Lung (tissue), 12 donors: ENCODE results near the gene FGF14. TPM values are rescaled to one million over a fixed set of nuclear protein-coding genes. Genes with fewer than 3 reads are reported as not detected.

Experiments
- ATAC-seq: fragments of 200-7000 bp; cut with Tn5 transposase; one replicate; pipeline ENCODE4 v1.9.1; 2020; ENCODE audit warnings: moderate number of reproducible peaks; ENCODE audit not compliant: insufficient read depth, low FRiP score
- DNase-seq, 3 donors: peaks; one replicate each; pipeline ENCODE4 v3.0.0-alpha.2; 2013 to 2017
- H3K27ac ChIP-seq, 2 donors: one replicate each; pipeline ENCODE4 v1.5.1; 2013; ENCODE audit warnings: mild to moderate bottlenecking in 2 of 2, moderate library complexity in 2 of 2, control low read depth in 1 of 2, inconsistent platforms in 1 of 2, low read depth in 1 of 2, low read length in 1 of 2
- H3K27me3 ChIP-seq, 3 donors: one replicate each; pipeline ENCODE4 v1.5.1; 2013; ENCODE audit warnings: low read length in 2 of 3; ENCODE audit not compliant: control insufficient read depth in 3 of 3, insufficient read depth in 3 of 3
- H3K36me3 ChIP-seq, 4 donors: one replicate each; pipeline ENCODE4 v1.5.1; 2013; ENCODE audit warnings: low read length in 4 of 4, mild to moderate bottlenecking in 1 of 4, moderate library complexity in 1 of 4; ENCODE audit not compliant: control insufficient read depth in 4 of 4, insufficient read depth in 4 of 4
- H3K4me1 ChIP-seq, 5 donors: one replicate each; pipeline ENCODE4 v1.5.1; 2013; ENCODE audit warnings: low read length in 5 of 5, mild to moderate bottlenecking in 2 of 5, moderate library complexity in 1 of 5; ENCODE audit not compliant: control insufficient read depth in 5 of 5, insufficient read depth in 5 of 5
- H3K4me3 ChIP-seq: one replicate; pipeline ENCODE4 v1.5.1; 2013; ENCODE audit warnings: mild to moderate bottlenecking, control low read depth, moderate library complexity
- H3K9ac ChIP-seq, 2 donors: one replicate each; pipeline ENCODE4 v1.5.1; 2013; ENCODE audit warnings: low read length in 2 of 2, control low read depth in 1 of 2; ENCODE audit not compliant: insufficient read depth in 1 of 2
- H3K9me3 ChIP-seq, 4 donors: one replicate each; pipeline ENCODE4 v1.5.1; 2013; ENCODE audit warnings: low read length in 3 of 4, mild to moderate bottlenecking in 1 of 4, moderate library complexity in 1 of 4; ENCODE audit not compliant: control insufficient read depth in 4 of 4, insufficient read depth in 3 of 4
- CTCF ChIP-seq: IDR thresholded peaks from 2 replicates; pipeline ENCODE4 v1.5.1; 2012; ENCODE audit warnings: mild to moderate bottlenecking; ENCODE audit errors: control extremely low read depth, extremely low read depth
- WGBS, 2 donors: extraction: QIAGEN DNeasy Blood & Tissue Kit; methylation state at CpG; one replicate each; pipeline ENCODE4 v1.1.7; 2013; 5-methylcytosine and 5-hydroxymethylcytosine counted together
- polyA plus RNA-seq, 2 donors: library from polyadenylated mRNA; stranded (reverse); fragments of 200-250 nt; gene quantifications; one replicate each; pipeline ENCODE4 v1.2.1, GENCODE V29; 2013
- total RNA-seq, 2 donors: library from RNA; depleted of rRNA in 1 of 2; stranded (reverse); fragments of >200 nt in 1 of 2; gene quantifications; one replicate each; pipeline ENCODE4 v1.2.1, GENCODE V29; 2014 to 2021
- donor health status: control.
- donor health status: control.
- donor health status: Bipolar disorder and iron deficiency.
- donor health status: healthy.
- donor health status: DM: yes; HTN: yes; CAD: no.

The FGF14 gene
- total and polyA plus RNA-seq, 4 donors: 0.59 to 12.9 (median 2.3) TPM

- H3K36me3 ChIP-seq: no peaks in the 10 kb centered on the region
- TF ChIP-seq CTCF: no peak
- ATAC-seq: no peak
- H3K4me1 ChIP-seq: no peaks in the 10 kb centered on the region
- H3K27ac ChIP-seq: no peak overlapping the region
- no peak overlapping the region for H3K4me3 ChIP-seq
- H3K9me3 ChIP-seq: peaks cover 0 to 2% (median 0%) of the 10 kb centered on the region in 4 donors
- no peak overlapping the region for H3K9ac ChIP-seq
- DNase-seq: no peak
- WGBS, 2 donors: 82 to 83% methylated on average over 5 of the region's 5 CpGs
- H3K27me3 ChIP-seq: no peaks in the 10 kb centered on the region
These were observed 368.0 kb downstream of the FGF14 start for GRCh38 chr13:102033857-102034331.

GRCh38 chr13:102033386-102033785 is 368.5 kb downstream of the FGF14 start:
- H3K9me3 ChIP-seq: peaks cover 0 to 2% (median 0%) of the 10 kb centered on the region in 4 donors
- H3K4me3 ChIP-seq: no peak overlapping the region
- ATAC-seq: no peak
- WGBS, 2 donors: 85 to 87% methylated on average over 7 of the region's 7 CpGs
- H3K9ac ChIP-seq: no peak overlapping the region
- H3K27me3 ChIP-seq: no peaks in the 10 kb centered on the region
- DNase-seq: no peak
- no peak for TF ChIP-seq CTCF
- H3K36me3 ChIP-seq: no peaks in the 10 kb centered on the region
- peaks cover 0 to 2% (median 0%) of the 10 kb centered on the region in 5 donors for H3K4me1 ChIP-seq
- no peak overlapping the region for H3K27ac ChIP-seq

- Histone ChIP-seq H3K4me3 (no peak overlapping the region), H3K27me3 (no peaks in the 10 kb centered on the region), H3K9me3 (peaks cover 0 to 2% (median 0%) of the 10 kb centered on the region in 4 donors), H3K36me3 (no peaks in the 10 kb centered on the region), H3K4me1 (peaks cover 0 to 2% (median 0%) of the 10 kb centered on the region in 5 donors), H3K27ac (no peak overlapping the region), H3K9ac (no peak overlapping the region)
- DNase-seq (peak in 1 of 3 donors; percentile 5), ATAC-seq (no peak)
- WGBS, 2 donors: 59 to 74% methylated on average over 5 of the region's 5 CpGs
- TF ChIP-seq CTCF: no peak
These were observed 373.0 kb downstream of the FGF14 start for GRCh38 chr13:102028868-102029267.

GRCh38 chr13:102028206-102028605 is 373.6 kb downstream of the FGF14 start:
- no peaks in the 10 kb centered on the region for H3K36me3 ChIP-seq
- no peak for DNase-seq
- no peak for ATAC-seq
- TF ChIP-seq CTCF: no peak
- H3K9ac ChIP-seq: no peak overlapping the region
- no peaks in the 10 kb centered on the region for H3K9me3 ChIP-seq
- 71 to 75% methylated on average over 4 of the region's 4 CpGs for WGBS, 2 donors
- no peaks in the 10 kb centered on the region for H3K27me3 ChIP-seq
- no peak overlapping the region for H3K4me3 ChIP-seq
- H3K27ac ChIP-seq: no peak overlapping the region
- peaks cover 0 to 2% (median 0%) of the 10 kb centered on the region in 5 donors for H3K4me1 ChIP-seq
